Right lobe of liver (tissue), 4 donors: ENCODE results near the gene LILRA5.

Experiments used
- CTCF ChIP-seq, 4 donors: fragments of 200-600 bp in 3 of 4; fragments of 450-650 bp in 1 of 4; IDR thresholded peaks; one replicate each; pipeline versions ENCODE4 v1.5.1 to v1.8.0; 2016 to 2022; ENCODE audit warnings: antibody characterized with exemption in 4 of 4, mild to moderate bottlenecking in 2 of 4
- POLR2A ChIP-seq: fragments of 450-650 bp; IDR thresholded peaks from one replicate; pipeline ENCODE4 v1.6.1; 2017; ENCODE audit warnings: antibody characterized with exemption, mild to moderate bottlenecking
- donor health status: DM: no; HTN: no; CAD: no.
- donor health status: DM: no; HTN: no; CAD: no.
- donor health status: DM: no; HTN: yes; CAD: no.

GRCh38 chr19:54257116-54257480 lies 55.9 kb downstream of the LILRA5 start, which contains the start of gene LILRB5:
- TF ChIP-seq CTCF (IDR thresholded peaks at IDR 0.05) (no peak), POLR2A (no peak)
